Erythroblast (primary cell): Measurements from ENCODE around the gene OVOL3.
"Not testable (repeated sequence)": the region's sequence is repeated elsewhere in the genome, so short reads cannot be mapped to it uniquely, and the experiment has no call there.

Source experiments
- GATA1 ChIP-seq: IDR thresholded peaks from 2 replicates; pipeline ENCODE4 v1.6.1; 2011; ENCODE audit warnings: low read depth, mild to moderate bottlenecking, control low read depth, low read length, moderate library complexity
- POLR2A ChIP-seq: IDR thresholded peaks from 2 replicates; pipeline ENCODE4 v1.6.1; 2011; ENCODE audit warnings: mild to moderate bottlenecking, low read length

DNA sequence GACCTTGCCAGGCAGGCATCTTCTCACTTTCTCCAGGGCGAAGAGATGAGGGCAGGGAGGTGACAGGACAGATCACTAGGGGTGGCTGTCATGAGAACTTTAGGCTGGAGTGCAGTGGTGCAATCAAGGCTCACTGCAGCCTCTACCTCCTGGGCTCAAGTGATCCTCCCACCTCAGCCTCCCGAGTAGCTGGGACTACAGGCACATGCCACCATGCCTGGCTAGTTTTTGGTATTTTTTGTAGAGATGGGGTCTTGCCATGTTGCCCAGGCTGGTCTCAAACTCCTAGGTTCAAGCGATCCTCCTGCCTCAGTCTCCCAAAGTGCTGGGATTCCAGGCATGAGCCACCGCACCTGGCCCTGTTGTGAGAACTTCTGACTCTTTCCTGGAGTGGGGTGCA lies 23.9 kb downstream of the OVOL3 start:
- not testable (repeated sequence) for TF ChIP-seq POLR2A, GATA1
